Coronary artery (tissue), 2 donors: ENCODE data around the gene STAM.

Experiments used
- DNase-seq: peaks from one replicate; pipeline ENCODE4 v3.0.0-alpha.2; 2017; ENCODE audit warnings: low spot score
- H3K27ac ChIP-seq, 2 donors: fragments of 200-600 bp; sonication (generic); one replicate each; pipeline ENCODE4 v1.5.1; 2016 to 2019
- H3K4me3 ChIP-seq: fragments of 200-600 bp; sonication (generic); 2 replicates; pipeline ENCODE4 v1.5.1; 2016; ENCODE audit warnings: mild to moderate bottlenecking, moderate library complexity
- CTCF ChIP-seq: fragments of 200-600 bp; sonication (generic); IDR thresholded peaks from one replicate; pipeline ENCODE4 v1.5.1; 2019; ENCODE audit warnings: antibody characterized with exemption

STAM gene

GRCh38 chr10:17645621-17646345 lies 1.8 kb downstream of the STAM start:
- DNase-seq: no peak
- H3K27ac ChIP-seq: no peak overlapping the region
- TF ChIP-seq CTCF: no peak
- peak overlapping the region; percentile 95 for H3K4me3 ChIP-seq

GRCh38 chr10:17647326-17647725 lies 3.4 kb downstream of the STAM start:
- Histone ChIP-seq H3K4me3 (no peak overlapping the region), H3K27ac (no peak overlapping the region)
- no peak for DNase-seq
- TF ChIP-seq CTCF: no peak

- Histone ChIP-seq H3K4me3 (no peak overlapping the region), H3K27ac (no peak overlapping the region)
- no peak for TF ChIP-seq CTCF
- no peak for DNase-seq
These were observed 4.5 kb downstream of the STAM start for GRCh38 chr10:17648243-17649035.

GRCh38 chr10:17649052-17649451 lies 5.1 kb downstream of the STAM start:
- no peak overlapping the region for H3K27ac ChIP-seq
- no peak for DNase-seq
- TF ChIP-seq CTCF: no peak
- H3K4me3 ChIP-seq: no peak overlapping the region

GRCh38 chr10:17649836-17650235 lies 5.9 kb downstream of the STAM start:
- no peak for DNase-seq
- H3K4me3 ChIP-seq: no peak overlapping the region
- H3K27ac ChIP-seq: no peak overlapping the region
- TF ChIP-seq CTCF: no peak

GRCh38 chr10:17650416-17650815 lies 6.5 kb downstream of the STAM start:
- no peak overlapping the region for H3K27ac ChIP-seq
- TF ChIP-seq CTCF: no peak
- DNase-seq: no peak
- H3K4me3 ChIP-seq: no peak overlapping the region

- no peak for DNase-seq
- H3K4me3 ChIP-seq: no peak overlapping the region
- H3K27ac ChIP-seq: no peak overlapping the region
- TF ChIP-seq CTCF: no peak
These were observed 7.9 kb downstream of the STAM start for GRCh38 chr10:17651896-17652295.
